Measurements from ENCODE around the gene NEU2.

NEU2 gene

DNA sequence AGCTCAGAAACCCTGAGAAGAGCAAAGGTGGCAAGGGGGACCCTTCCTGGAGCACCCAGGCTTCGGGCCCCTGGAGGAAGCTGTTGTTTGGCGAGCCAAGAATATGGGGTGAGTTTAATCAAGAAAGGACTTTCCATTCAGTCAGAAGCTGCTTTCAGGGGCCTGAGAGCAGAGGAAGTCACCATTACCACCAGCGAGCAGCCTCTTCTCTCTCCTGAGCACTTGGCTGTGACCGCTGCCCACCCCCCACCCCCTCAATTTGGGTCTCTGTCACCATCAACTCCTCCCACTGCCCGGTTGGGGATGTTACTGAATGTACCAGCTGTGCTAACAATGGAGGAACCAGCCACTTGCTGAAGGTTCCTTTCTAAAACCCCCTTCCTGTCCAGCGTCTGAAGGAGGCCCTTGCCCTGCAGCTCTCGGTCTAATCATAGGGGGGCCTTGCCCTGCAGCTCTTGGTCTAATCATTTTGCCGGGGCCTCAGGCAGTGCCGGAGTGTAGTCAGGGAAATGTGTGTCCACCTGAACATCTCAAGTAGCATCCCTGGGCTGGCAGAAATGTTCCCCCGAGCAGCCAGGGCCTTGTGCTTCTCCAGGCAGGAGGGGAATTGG lies 28.6 kb downstream of the NEU2 start:
- DNase-seq (ENCODE audit: low read depth in 2 of 2) = no peak
- H3K4me3 ChIP-seq (replicated peaks in 1 of 2; ENCODE audit: low read depth in 2 of 2, low read length in 2 of 2) = no peak overlapping the region
- no peak for TF ChIP-seq CTCF (IDR thresholded peaks at IDR 0.05; ENCODE audit: low read depth, low read length)

- no peak overlapping the region for H3K4me3 ChIP-seq (replicated peaks in 1 of 2; ENCODE audit: low read depth in 2 of 2, low read length in 2 of 2)
These were observed 29.3 kb downstream of the NEU2 start for GRCh38 chr2:233061591-233062450.

DNA sequence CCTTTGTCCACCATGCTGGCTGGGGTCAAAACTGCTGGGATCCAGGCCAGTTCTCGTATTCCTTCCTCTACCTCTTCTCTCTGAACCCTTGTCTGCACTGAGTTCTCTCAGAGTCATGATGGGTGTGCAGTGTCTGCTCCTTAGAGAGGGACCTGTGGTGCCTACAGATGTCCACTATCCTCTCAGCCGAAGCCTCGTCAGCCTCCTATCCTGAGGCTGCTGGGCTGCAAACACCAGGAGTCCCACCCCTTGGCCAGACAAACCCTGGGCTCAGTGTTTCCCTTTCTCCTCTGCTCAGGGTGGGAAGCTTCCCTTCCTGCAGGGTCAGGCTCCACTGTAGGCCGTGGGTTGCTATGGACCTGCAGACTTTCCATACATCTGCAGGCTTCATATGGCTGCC lies 30.0 kb downstream of the NEU2 start:
- no peak for DNase-seq (ENCODE audit: low read depth in 2 of 2)
- TF ChIP-seq CTCF (IDR thresholded peaks at IDR 0.05; ENCODE audit: low read depth, low read length) = no peak
- H3K4me3 ChIP-seq (replicated peaks in 1 of 2; ENCODE audit: low read depth in 2 of 2, low read length in 2 of 2) = no peak overlapping the region

More at GRCh38 chr2:233061591-233062450, 29.3 kb downstream of the NEU2 start:
- peak; percentile 10 for TF ChIP-seq CTCF (IDR thresholded peaks at IDR 0.05; ENCODE audit: low read depth, low read length)
- DNase-seq (ENCODE audit: low read depth in 2 of 2) = peak; percentile 5 to 18

GRCh38 chr2:233062946-233063268 lies 30.4 kb downstream of the NEU2 start:
- DNase-seq (ENCODE audit: low read depth in 2 of 2) = no peak
- H3K4me3 ChIP-seq (replicated peaks in 1 of 2; ENCODE audit: low read depth in 2 of 2, low read length in 2 of 2) = no peak overlapping the region
- no peak for TF ChIP-seq CTCF (IDR thresholded peaks at IDR 0.05; ENCODE audit: low read depth, low read length)

DNA sequence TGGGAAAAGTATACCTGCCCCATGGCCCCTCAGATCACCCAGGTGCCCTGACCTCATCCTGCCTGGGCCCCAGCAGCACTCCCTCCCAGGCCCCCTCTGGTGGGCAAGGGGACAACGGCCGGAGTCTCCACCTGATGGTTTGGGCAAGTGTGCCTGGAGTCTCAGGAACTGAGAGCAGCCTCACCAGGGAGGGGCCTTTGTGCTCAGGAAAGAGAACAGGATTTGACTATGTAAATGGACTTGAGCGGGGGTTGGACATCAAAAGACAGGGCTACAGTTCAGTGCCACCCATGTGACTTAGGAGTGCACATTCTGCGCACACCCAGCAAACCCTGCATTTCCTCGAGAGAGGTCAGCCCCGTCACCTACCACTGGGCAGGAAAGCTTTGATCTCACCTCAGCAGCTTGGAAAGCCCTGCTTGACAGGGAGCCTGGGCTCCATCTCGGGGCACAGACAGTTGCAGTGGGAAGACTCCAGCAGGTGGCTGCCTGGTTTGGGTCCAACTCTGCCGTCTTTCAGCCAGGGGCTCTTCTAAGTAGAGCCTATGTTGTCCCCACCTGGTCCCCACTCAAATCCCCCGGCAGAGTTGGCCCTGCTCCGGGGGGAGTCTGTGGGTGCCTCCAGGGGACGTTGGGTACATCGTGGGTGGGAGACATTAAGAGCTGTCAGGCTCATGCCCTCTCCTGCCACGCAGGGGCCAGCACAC lies 30.9 kb downstream of the NEU2 start:
- no peak for DNase-seq (ENCODE audit: low read depth in 2 of 2)
- no peak overlapping the region for H3K4me3 ChIP-seq (replicated peaks in 1 of 2; ENCODE audit: low read depth in 2 of 2, low read length in 2 of 2)
- TF ChIP-seq CTCF (IDR thresholded peaks at IDR 0.05; ENCODE audit: low read depth, low read length) = no peak

DNA sequence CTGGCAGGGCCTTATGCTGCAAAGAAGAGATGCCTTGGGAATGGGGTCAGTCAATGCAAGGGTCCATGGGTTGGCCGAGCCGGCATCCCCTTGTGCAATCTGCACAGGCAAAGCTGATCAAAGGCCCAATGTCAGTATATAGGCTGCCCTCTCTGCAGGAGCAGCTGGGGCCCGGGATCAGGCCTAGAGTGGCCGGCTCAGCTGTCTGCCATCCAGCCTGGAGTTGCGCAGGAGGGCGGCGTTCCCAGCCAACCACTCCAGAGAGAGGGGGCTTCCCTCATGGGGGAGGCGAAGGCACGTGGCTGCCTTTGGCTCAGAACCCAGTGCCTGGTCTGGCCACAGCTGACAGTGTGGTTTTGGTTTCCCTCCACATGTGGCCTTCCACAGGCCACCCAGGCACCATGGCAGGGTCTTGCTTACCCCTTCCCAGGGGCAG lies 31.5 kb downstream of the NEU2 start:
- no peak for TF ChIP-seq CTCF (IDR thresholded peaks at IDR 0.05; ENCODE audit: low read depth, low read length)
- H3K4me3 ChIP-seq (replicated peaks in 1 of 2; ENCODE audit: low read depth in 2 of 2, low read length in 2 of 2) = no peak overlapping the region
- no peak for DNase-seq (ENCODE audit: low read depth in 2 of 2)
